ENCODE data around the gene MAOA.

MAOA gene

GRCh38 chrX:43785930-43786591 lies 130.0 kb downstream of the MAOA start:
- H3K4me1 ChIP-seq: no peaks in the 10 kb centered on the region
- no peak overlapping the region for H3K4me3 ChIP-seq
- no peaks in the 10 kb centered on the region for H3K9me3 ChIP-seq
- no peaks in the 10 kb centered on the region for H3K27me3 ChIP-seq
- H3K27ac ChIP-seq: no peak overlapping the region
- DNase-seq: no peak
- no peak for TF ChIP-seq CTCF (IDR thresholded peaks at IDR 0.05)
- H3K36me3 ChIP-seq: peaks cover 10 to 31% (median 12%) of the 10 kb centered on the region in 3 donors
- intact Hi-C loops (cut with DNase I; ENCODE audit: low total_unique reads): no loop called here

Measured in tibial artery (tissue), 4 donors.